A549 treated with ZK216348 at 1 μM for 4 hours (cell line): ENCODE measurements around the gene GPRASP2. TPM values are rescaled to one million over a fixed set of nuclear protein-coding genes. Genes with fewer than 3 reads are reported as not detected.

ENCODE experiments used
- total RNA-seq: library from RNA; stranded (reverse); fragments of 200-300 nt; extraction: Qiagen RNA extraction; gene quantifications from 5 replicates; pipeline ENCODE4 v1.2.3, GENCODE V29; 2022; ENCODE audit warnings: low read depth

GPRASP2 gene
- total RNA-seq, result 4.2 to 7.6 TPM (median 6.2 TPM) in 5 replicates

GRCh38 chrX:102712216-102712966 is at the start of gene GPRASP2:
TSS of gene GPRASP2 (plus strand) at chrX:102712448. CDS start at chrX:102714870, 2,422 bp downstream.

GRCh38 chrX:102720237-102721168 is 8.3 kb downstream of the GPRASP2 start, which contains the start of gene GPRASP3:
TSS of gene GPRASP3 (plus strand) at chrX:102720743. CDS start at chrX:102748996, 28,253 bp downstream.

Other genes with a start within 250 kb of the GPRASP2 start
- not detected in 5 replicates for gene TCP11X2, start 240.6 kb upstream of the GPRASP2 start, total RNA-seq
- 0.61 to 0.85 TPM (median 0.62 TPM) in 3 of 5 replicates, not detected in the others for gene TMSB15A, start 195.7 kb upstream of the GPRASP2 start, total RNA-seq
- 8.8 to 11.5 TPM (median 10.9 TPM) in 5 replicates for gene ARMCX5, start 112.9 kb upstream of the GPRASP2 start, total RNA-seq
- 0.22 to 0.42 TPM (median 0.34 TPM) in 5 replicates for gene GPRASP1, start 61.0 kb upstream of the GPRASP2 start, total RNA-seq
- 3.1 to 5.0 TPM (median 4.0 TPM) in 5 replicates for gene GPRASP3, start 8.3 kb downstream of the GPRASP2 start, total RNA-seq
- gene RAB40AL, start 224.8 kb downstream of the GPRASP2 start, total RNA-seq, result 0.21 to 0.27 TPM in 2 of 5 replicates, not detected in the others